Body of pancreas (tissue), 4 donors: ENCODE results near the gene MYO5A. TPM values are rescaled to one million over a fixed set of nuclear protein-coding genes. Genes with fewer than 3 reads are reported as not detected.

Experiments
- ATAC-seq: fragments of 150-250 bp; one replicate; pipeline ENCODE4 v1.9.1; 2016
- DNase-seq, 4 donors: peaks; one replicate each; pipeline ENCODE4 v3.0.0-alpha.2; 2019
- H3K27ac ChIP-seq, 4 donors: fragments of 200-600 bp; sonication (generic); 1 replicate in 3 of 4; 2 replicates in 1 of 4; pipeline versions ENCODE4 v1.5.1 to v1.6.1; 2016 to 2019; ENCODE audit warnings: mild to moderate bottlenecking in 1 of 4, mixed read lengths in 1 of 4, moderate library complexity in 1 of 4
- H3K27me3 ChIP-seq, 2 donors: fragments of 200-600 bp; sonication (generic); one replicate each; pipeline ENCODE4 v1.6.0; 2016; ENCODE audit warnings: mild to moderate bottlenecking in 1 of 2
- H3K36me3 ChIP-seq, 2 donors: fragments of 200-600 bp; sonication (generic); replicated peaks in 1 of 2; 2 replicates each; pipeline ENCODE4 v1.5.1; 2016; ENCODE audit warnings: low read depth in 2 of 2; ENCODE audit not compliant: insufficient read depth in 1 of 2
- H3K4me1 ChIP-seq: fragments of 200-600 bp; sonication (generic); one replicate; pipeline ENCODE4 v1.6.0; 2016
- H3K4me3 ChIP-seq, 2 donors: fragments of 200-600 bp; sonication (generic); 1 replicate in 1 of 2; 2 replicates in 1 of 2; pipeline ENCODE4 v1.5.1; 2016 to 2019
- H3K9me3 ChIP-seq, 3 donors: fragments of 200-600 bp; sonication (generic); 1 replicate in 2 of 3; 2 replicates in 1 of 3; pipeline ENCODE4 v1.5.1; 2016
- CTCF ChIP-seq, 7 experiments: fragments of 450-650 bp in 4 of 7; fragments of 200-600 bp in 3 of 7; sonication (generic) in 3 of 7; IDR thresholded peaks; one replicate each; pipeline ENCODE4 v1.5.1; 2016 to 2019; ENCODE audit warnings: antibody characterized with exemption in 7 of 7
- POLR2A ChIP-seq, 3 donors: fragments of 450-650 bp; IDR thresholded peaks; one replicate each; pipeline ENCODE4 v1.6.1; 2016; ENCODE audit warnings: antibody characterized with exemption in 3 of 3, mild to moderate bottlenecking in 2 of 3
- WGBS, 2 donors: methylation state at CpG; one replicate each; pipeline ENCODE4 v1.1.5; 2017; 5-methylcytosine and 5-hydroxymethylcytosine counted together
- intact Hi-C: fragments of 100-400 bp; cut with DNase I; formaldehyde crosslinking; loops from one replicate; pipeline ENCODE4 v1.15.1; 2023
- total RNA-seq, 2 donors: library from RNA; depleted of rRNA; stranded (reverse); fragments of >200 nt; gene quantifications; one replicate each; pipeline ENCODE4 v1.1.0, GENCODE V29; 2016

The MYO5A gene
- total RNA-seq, 2 donors from 2014 or later: 8.2 to 11.9 TPM

- ATAC-seq: peak; percentile 87
- Histone ChIP-seq H3K36me3 (peaks cover 0 to 2% of the 10 kb centered on the region in 2 donors), H3K4me1 (peaks cover 32% of the 10 kb centered on the region), H3K27me3 (no peaks in the 10 kb centered on the region), H3K9me3 (no peaks in the 10 kb centered on the region), H3K4me3 (no peak overlapping the region), H3K27ac (peak overlapping the region; percentile 26 to 80 (median 71))
- intact Hi-C loops: no loop called here
- peak in 4 of 7 experiments; percentile 21 to 33 (median 25) for TF ChIP-seq CTCF (IDR thresholded peaks at IDR 0.05)
- TF ChIP-seq POLR2A (IDR thresholded peaks at IDR 0.05): peak in 1 of 3 donors; percentile 7
- peak; percentile 49 to 84 (median 74) for DNase-seq
- WGBS, 2 donors: 16 to 35% methylated on average over 8 of the region's 8 CpGs
Measured at GRCh38 chr15:52261498-52262242, 267.0 kb downstream of the MYO5A start.

DNA sequence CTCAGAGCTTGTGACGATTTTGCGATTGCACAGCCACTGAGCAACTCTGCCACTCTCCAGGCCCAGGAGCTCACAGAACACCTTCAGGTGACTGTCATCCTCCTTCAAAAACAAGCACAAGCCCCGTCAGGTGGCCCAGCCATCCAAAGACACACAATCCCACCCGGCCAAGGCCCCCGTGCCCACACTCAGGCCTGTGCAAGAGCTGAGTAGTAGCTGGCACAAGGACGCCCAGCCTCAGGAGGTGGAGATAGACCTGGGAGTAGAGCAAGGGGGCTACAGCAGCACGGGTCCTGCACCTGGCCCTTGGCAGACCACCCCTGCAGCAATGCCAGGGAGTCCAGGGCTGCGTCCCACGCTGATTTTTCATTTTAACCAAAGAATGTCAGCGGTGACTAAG is 267.7 kb downstream of the MYO5A start:
- intact Hi-C loops: no loop called here
- Histone ChIP-seq H3K36me3 (peaks cover 0 to 3% of the 10 kb centered on the region in 2 donors), H3K9me3 (no peaks in the 10 kb centered on the region), H3K4me3 (no peak overlapping the region), H3K27ac (peak overlapping the region; percentile 26 to 80 (median 71)), H3K27me3 (no peaks in the 10 kb centered on the region), H3K4me1 (peaks cover 38% of the 10 kb centered on the region)
- ATAC-seq (no peak), DNase-seq (no peak)
- no peak for TF ChIP-seq POLR2A (IDR thresholded peaks at IDR 0.05)
- no peak for TF ChIP-seq CTCF (IDR thresholded peaks at IDR 0.05)
- 94% methylated on average over 9 of the region's 10 CpGs for WGBS, 2 donors

- TF ChIP-seq CTCF (IDR thresholded peaks at IDR 0.05) (no peak), POLR2A (IDR thresholded peaks at IDR 0.05) (no peak)
- H3K27ac ChIP-seq: peak overlapping the region; percentile 21 to 36 (median 26)
- ATAC-seq: no peak
- peaks cover 38% of the 10 kb centered on the region for H3K4me1 ChIP-seq
- no peak overlapping the region for H3K4me3 ChIP-seq
- no peaks in the 10 kb centered on the region for H3K27me3 ChIP-seq
- DNase-seq: no peak
- 44 to 51% methylated on average over 4 of the region's 4 CpGs for WGBS, 2 donors
- no peaks in the 10 kb centered on the region for H3K9me3 ChIP-seq
- peaks cover 0 to 5% of the 10 kb centered on the region in 2 donors for H3K36me3 ChIP-seq
- intact Hi-C loops: loop anchor here (5.0 kb wide), 1 partner anchor 473 kb away; no protein-coding TSS in a partner anchor
Measured at GRCh38 chr15:52259503-52259902, 269.2 kb downstream of the MYO5A start.

- Histone ChIP-seq H3K27ac (no peak overlapping the region), H3K36me3 (peaks cover 0 to 7% of the 10 kb centered on the region in 2 donors), H3K4me1 (peaks cover 38% of the 10 kb centered on the region), H3K27me3 (no peaks in the 10 kb centered on the region), H3K4me3 (no peak overlapping the region), H3K9me3 (no peaks in the 10 kb centered on the region)
- TF ChIP-seq POLR2A (IDR thresholded peaks at IDR 0.05) (no peak), CTCF (IDR thresholded peaks at IDR 0.05) (no peak)
- ATAC-seq (no peak), DNase-seq (no peak)
- WGBS, 2 donors: 82 to 93% methylated on average over 5 of the region's 5 CpGs
- intact Hi-C loops: loop anchor here (5.0 kb wide), 1 partner anchor 474 kb away; no protein-coding TSS in a partner anchor
Measured at GRCh38 chr15:52258461-52258860, 270.2 kb downstream of the MYO5A start.
